ENCODE results near the gene DOK6.

GRCh38 chr18:69518989-69519388 is 118.3 kb downstream of the DOK6 start:
- no peak for TF ChIP-seq CTCF (IDR thresholded peaks at IDR 0.05; ENCODE audit: low read depth, low read length)
- TF ChIP-seq EZH2phosphoT487 (IDR thresholded peaks at IDR 0.05; ENCODE audit: low read depth) = no peak

Data from OCI-LY3 (cell line).